HG03354 (cell line): ENCODE results near the gene MCTP2.
A peak's percentile ranks its signal among the peaks of the same experiment; 100 is the strongest.

Source experiments
- ATAC-seq: cut with Tn5 transposase; IDR thresholded peaks from one replicate; pipeline ENCODE4 v1.9.1; 2021; ENCODE audit warnings: mild to moderate bottlenecking; ENCODE audit not compliant: unreplicated experiment, poor library complexity, severe bottlenecking

Gene MCTP2

GRCh38 chr15:94417501-94418293, 186.3 kb downstream of the MCTP2 start:
- ATAC-seq = no peak

DNA sequence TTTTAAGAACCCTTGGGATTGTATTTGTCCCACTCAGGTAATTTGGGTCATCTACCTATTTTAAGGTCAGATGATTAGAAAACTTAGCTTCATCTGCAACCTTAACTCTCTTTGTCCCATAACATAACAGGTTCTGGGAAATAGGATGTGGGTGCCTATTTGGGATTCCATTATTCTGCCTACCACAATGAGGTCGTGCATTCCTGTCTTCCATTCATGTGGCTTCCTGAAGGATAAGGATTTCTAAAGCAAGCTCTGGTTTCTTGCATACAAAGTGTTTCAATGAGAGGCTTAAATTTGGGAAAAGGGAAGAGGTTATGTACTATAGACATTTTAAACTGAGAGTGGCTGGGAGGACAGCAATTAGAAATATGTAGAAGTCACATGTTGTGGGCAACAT, 190.3 kb downstream of the MCTP2 start:
- no peak for ATAC-seq

DNA sequence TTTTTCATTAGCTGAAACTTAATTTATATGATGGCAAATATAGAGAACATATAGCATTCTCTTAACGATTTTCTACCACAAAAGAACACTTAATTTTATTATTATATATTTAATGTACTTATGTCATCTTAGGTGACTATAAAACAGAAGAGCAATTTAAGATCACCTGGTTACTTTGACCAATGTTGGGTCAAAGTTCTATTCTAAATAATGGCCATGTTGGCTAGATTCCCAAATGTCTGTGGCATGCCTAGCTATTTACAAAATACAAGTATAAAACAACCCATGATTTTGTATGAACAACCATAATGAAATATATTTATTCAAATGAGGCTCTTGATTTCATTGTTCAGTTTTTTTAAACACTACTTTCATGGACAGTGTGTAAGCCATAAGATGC, 200.9 kb downstream of the MCTP2 start:
- ATAC-seq = no peak

DNA sequence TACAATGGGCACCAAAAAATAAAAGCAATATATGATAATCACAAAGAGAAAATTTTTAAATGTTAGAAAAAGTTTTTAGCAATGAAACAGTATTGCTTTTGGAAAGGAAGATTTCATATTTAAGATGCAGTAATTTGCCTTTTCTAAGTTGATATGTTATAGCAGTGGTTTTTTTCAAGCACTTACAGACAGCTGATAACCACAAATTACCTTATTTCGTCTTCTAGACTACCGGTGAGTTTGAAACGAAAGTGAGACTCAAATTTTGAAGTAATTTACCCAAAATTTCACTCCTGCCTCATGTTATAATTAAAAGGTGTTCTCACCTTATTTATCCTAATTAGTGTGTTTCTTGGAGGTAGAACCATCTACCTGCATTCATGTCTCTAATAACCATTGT, 207.8 kb downstream of the MCTP2 start:
- ATAC-seq = no peak

DNA sequence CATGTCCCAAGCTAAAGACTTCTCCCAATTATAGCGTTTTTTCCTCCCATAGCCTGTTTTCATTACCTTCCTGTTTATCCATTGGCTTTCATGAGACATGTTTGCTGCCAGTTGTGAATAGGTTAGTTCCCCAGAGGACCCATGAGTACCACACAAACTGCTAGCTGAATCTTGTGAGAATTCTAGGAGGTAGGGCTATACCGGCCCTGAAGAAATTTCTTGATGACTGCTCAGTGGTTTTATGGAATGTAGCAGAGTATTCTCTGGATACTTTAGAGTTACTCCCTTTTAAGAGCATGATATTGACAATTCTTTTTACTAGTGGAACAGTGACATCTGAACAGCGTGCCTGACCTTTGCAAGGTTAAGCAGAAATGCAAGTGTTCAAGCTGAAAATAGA, 210.4 kb downstream of the MCTP2 start:
- ATAC-seq = no peak

DNA sequence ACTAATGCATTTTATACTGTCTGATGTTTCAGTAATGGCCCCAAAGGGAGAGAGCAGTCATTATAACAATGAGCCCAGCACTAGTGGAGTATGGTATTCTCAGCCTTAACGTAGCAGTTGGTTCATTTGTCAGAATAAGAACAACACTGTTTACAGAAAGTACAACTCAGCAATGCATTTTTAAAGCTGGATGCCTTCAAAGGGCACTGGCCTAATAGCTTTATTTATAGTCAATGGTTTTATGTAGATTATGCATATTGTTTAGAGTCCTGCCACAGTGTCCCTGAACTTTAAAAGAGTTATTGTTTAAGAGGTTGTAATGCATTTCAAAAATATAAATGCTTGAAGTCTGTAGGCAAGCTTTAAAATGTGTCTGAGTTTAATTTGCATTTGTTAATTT, 211.1 kb downstream of the MCTP2 start:
- no peak for ATAC-seq

GRCh38 chr15:94443186-94443585, 211.8 kb downstream of the MCTP2 start:
- ATAC-seq = no peak

DNA sequence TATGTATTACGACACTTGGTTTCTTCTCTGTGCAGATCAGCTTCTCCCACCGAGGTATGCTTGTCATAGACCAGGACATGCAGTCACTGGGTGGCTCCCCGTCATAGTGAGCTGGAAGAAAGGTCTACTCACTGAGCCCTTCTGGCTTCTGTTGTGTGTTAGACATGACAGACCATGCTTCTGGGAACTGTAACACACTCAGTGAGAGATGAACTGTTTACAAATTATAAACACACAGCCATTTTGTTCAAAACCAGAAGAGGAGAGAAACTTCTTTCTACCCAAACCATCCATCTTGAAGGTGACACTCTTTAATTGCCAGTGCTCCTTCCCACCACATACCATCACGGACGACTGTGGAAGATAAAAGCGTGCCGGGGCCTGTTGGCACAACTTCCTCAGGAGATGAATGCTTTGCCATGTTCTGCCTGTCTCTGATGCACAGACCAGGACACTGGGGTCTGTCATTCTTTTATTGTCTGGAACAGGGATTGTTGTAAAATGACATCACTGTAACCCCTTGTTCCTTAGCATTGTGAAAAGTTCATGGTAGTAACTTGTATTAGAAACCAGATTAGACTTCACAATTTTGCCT, 214.3 kb downstream of the MCTP2 start:
- no peak for ATAC-seq

GRCh38 chr15:94446441-94446840, 215.1 kb downstream of the MCTP2 start:
- no peak for ATAC-seq

DNA sequence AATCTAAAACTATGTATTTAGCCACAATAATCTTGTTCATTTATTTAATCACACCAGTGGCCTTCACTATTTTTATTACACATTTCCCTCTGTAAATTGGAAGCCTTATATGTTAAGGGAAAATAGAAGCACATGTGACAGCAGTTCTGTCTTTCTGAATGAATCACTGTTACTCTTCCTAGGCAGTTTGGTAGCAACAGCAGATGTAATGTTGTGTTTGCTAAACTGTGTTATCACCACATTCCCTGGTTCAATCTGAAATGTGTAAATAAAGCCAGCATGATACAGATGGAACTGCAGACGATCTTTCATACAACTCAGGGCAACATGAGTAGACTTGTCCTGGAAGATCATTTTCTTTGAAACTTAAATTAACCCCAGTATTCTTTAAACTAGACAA, 220.1 kb downstream of the MCTP2 start:
- ATAC-seq = no peak

DNA sequence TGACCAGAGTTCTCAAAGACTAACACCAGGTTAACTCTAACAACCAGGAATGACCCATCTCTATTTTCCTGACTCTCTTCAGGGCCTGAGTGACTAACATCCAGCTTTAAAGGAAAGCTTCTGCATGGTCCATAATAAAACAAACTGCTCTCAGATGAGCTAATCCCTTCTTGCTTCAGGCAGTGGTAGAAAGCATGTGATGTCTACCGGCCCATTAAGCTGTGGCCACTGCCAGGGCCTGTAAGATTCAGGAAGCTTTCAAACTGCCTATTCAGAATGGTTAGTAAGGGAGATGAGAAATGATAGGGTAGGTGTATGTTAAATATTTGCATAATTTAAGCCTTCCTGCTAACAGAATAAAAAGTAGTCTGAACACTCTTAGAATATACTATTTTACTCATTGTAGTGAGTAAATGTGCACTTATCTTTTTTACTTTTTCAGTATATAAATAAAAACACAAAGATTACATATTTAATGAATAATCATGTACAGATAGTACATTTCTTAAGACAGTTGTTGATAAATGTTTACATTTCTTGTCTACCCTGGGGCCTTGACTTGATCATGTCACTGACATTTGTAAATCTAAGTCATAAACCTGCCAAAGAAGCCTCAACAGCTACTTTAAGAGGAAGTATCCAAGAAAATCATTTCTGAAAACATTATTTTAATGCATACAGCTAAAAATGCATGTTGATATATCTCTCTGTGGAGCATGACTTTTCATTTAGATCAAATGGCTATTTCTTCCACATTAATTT, 222.0 kb downstream of the MCTP2 start:
- ATAC-seq = no peak

DNA sequence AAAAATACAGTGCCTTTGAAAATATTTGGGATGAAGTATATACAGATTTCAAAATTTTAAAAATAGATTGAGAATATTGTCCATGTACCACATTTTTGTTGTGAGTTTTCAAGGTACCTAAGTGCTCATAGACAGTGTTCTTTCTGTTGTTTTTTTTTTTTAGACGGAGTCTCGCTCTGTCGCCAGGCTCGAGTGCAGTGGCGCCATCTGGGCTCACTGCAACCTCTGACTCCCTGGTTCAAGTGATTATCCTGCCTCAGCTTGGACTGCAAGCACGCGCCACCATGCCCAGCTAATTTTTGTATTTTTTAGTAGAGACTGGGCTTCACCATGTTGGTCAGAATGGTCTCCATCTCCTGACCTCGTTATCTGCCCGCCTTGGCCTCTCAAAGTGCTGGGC, 223.9 kb downstream of the MCTP2 start:
- no peak for ATAC-seq

DNA sequence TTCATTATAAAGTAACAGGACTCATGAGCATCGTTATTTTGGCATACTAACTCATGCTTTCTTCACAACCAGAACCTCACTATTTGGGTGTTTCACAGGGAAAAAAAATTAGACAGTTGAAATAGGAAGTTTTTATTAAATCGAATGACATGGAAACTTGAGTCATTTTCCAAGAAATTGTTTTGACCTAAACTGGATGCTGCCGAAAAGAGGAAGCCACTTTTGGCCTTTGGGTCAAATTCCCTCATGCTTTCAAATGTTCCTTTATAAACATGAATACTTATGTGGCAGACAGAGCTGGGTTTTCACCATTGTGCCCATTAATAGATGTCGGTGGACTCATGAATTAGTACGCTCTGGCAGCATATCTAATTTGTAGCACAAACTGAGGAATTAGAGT, 224.9 kb downstream of the MCTP2 start:
- ATAC-seq = no peak

DNA sequence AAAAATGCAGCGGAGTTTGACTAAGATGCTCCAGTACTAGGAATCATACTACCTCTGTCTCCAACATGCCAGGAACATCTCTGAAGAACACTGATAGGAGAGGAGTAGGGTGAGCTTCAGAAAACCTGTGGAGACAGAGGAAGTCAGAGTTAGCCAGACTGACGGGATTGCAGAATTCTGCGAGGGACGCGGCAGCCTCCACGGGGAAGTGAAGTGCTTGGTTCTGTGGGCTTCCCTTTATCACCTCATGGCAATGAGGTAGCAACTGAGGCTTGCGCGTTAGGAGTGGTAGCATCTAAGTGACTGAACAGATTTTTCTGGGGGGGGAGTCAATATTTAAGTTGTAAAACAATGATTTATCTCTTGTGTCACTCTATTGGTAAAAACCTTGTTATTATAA, 226.3 kb downstream of the MCTP2 start:
- ATAC-seq = no peak

DNA sequence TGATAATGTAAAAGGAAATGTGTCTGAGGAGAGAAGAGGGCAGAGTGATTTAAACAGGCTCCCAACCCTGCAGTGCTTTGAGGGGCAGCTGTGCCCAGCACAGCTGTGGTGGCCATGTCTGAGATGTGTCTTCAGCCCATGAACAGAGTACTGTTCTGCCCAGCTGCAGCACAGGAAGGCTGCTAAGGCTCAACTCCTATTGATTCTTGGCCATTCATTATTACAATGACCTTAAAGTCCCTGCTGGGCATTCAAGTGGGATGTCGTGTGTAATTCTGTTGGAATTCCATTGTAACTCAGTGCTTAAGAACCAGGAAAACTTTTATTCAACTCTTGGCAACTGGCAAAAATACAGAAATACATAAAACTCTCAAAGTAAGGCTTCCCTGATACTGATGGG, 229.3 kb downstream of the MCTP2 start:
- ATAC-seq = no peak

DNA sequence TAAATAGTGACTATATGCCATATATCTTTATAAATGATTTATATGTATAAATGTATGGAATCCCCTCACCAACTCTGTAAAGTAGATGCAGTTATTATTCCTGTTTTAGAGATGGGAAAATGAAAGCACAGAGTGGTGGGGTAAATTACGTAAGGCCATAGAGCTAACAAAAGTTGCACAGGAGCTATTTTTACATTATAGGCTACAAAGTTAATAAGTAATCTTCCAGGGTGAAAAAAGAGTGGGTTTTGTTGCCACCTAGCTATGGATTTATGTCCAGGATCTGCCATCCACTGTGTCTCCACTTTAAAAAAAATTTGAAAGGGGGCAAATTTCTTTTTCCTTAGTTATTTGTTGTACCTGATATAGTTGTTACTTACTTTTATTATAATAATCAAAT, 235.7 kb downstream of the MCTP2 start:
- ATAC-seq = peak; percentile 65

DNA sequence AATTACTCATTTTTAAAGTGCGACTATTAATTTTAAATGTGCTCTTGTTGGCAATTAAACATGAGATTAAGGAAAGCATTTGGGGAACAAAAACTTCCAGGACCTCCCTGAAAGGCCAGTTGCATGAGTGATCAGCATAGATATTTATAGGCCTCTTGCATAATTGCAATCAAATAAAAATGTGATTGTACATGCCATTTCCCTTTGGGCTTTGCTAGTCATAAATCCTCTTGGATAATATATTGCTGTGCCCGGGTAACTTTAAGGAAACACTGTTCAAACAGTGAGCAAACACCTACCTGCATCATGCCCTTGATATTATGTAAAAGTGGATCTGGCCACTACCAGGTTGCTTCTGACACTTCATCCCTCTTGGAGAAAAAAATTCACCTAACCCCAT, 239.1 kb downstream of the MCTP2 start:
- no peak for ATAC-seq

DNA sequence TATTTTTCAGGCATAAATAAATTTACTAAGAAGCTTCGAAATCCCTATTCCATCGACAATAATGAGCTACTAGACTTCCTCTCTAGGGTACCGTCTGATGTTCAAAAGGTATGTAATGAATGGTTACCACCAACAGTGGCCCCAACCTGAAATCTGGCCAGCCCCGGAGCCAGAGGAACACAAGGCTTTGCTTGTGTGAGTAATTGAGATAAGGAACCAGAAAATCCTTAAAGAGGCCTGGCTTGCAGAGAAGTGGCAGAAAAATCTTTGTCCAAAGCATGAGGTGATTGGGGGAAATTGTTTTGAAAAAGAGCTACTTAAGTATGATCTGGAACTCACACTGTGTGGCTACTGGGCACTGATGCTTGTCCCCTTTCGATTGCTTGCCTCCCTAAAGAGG, 245.3 kb downstream of the MCTP2 start:
- no peak for ATAC-seq

- ATAC-seq = no peak
Measured at GRCh38 chr15:94477913-94478553, 246.7 kb downstream of the MCTP2 start.

GRCh38 chr15:94478763-94479162, 247.4 kb downstream of the MCTP2 start:
- ATAC-seq = no peak
